Measurements from ENCODE around the gene PLOD2. TPM values are rescaled to one million over a fixed set of nuclear protein-coding genes. Genes with fewer than 3 reads are reported as not detected.

Gene PLOD2
- total RNA-seq, 1 donor from 2014 or later = 45.6 TPM

DNA sequence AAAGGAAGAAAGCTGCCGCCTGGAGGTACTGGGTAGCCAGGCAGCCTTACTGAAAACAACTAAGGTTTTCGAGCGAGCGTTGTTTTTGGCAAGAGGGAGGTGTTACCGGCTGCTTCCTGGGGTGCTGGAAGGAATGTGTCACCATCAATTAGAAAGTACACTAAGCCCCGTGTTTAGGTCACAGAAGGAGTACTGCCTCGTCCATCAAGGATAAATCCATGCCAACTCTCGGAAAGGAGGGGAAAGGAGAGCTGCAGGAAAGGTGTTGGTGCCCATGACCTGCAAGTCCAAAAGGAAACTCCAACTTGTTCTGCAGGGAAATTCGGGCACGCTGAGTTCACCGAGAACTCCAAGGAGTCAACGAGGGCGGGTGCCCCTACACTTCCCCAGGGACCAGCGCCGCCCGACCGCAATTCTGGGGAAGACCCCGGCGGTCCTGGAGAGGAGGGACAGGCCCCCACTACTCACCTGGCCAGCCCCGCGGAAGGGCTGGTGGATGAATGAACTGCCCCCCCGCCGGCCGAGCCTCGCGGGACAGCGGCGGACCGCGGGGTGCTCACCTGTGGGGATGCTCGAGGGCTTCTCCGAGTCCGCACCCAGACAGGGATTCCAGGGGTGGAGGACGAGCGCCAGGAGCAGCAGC is 542 bp downstream of the PLOD2 start:
- peak; percentile 47 for DNase-seq
- Mint-ChIP-seq H3K36me3 (ENCODE audit: unreplicated experiment) (no peaks in the 10 kb centered on the region), H3K4me3 (ENCODE audit: unreplicated experiment) (peak overlapping the region; percentile 92), H3K27ac (ENCODE audit: unreplicated experiment) (peak overlapping the region; percentile 87), H3K4me1 (ENCODE audit: low read depth, unreplicated experiment) (peaks cover 25% of the 10 kb centered on the region), H3K27me3 (ENCODE audit: unreplicated experiment) (no peaks in the 10 kb centered on the region), H3K9me3 (ENCODE audit: unreplicated experiment) (peaks cover 9% of the 10 kb centered on the region)
- TF ChIP-seq, protein P1, sequence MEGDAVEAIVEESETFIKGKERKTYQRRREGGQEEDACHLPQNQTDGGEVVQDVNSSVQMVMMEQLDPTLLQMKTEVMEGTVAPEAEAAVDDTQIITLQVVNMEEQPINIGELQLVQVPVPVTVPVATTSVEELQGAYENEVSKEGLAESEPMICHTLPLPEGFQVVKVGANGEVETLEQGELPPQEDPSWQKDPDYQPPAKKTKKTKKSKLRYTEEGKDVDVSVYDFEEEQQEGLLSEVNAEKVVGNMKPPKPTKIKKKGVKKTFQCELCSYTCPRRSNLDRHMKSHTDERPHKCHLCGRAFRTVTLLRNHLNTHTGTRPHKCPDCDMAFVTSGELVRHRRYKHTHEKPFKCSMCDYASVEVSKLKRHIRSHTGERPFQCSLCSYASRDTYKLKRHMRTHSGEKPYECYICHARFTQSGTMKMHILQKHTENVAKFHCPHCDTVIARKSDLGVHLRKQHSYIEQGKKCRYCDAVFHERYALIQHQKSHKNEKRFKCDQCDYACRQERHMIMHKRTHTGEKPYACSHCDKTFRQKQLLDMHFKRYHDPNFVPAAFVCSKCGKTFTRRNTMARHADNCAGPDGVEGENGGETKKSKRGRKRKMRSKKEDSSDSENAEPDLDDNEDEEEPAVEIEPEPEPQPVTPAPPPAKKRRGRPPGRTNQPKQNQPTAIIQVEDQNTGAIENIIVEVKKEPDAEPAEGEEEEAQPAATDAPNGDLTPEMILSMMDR (IDR thresholded peaks at IDR 0.05; ENCODE audit: partially characterized antibody, unreplicated experiment) = peak; percentile 38

DNA sequence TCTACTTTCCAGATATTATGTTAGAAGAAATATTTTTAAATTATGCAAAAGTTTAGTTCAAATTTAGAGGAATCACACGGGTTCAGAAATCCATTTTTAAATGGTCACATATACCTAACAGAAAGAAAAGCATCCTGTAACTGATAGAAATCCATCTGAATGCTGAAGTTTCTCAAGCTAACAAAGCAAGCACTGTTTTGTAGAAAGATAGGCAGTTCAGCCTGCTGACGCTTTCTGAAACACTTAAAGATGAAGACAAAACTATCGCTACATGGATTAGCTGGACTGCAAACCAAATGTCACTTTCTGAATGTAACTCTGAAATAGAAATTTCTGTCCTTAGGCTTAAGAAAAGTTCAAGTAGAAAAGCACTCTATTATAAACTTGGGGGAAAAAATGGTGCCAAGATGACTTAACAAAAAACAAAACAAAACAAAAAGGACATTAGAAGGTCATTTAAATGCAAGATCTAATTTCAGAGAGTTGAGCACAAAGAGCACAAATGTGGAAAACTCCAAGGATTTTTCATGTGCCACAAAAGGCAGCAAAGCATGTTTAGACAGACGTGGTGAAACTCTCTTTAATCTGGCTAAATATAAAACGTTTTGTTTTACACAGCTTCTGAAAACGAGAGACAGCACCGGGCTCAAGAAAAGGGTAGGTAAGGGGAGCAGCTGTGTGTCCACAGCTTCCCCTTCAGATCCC is 1.2 kb downstream of the PLOD2 start:
- TF ChIP-seq, protein P1 (IDR thresholded peaks at IDR 0.05; ENCODE audit: partially characterized antibody, unreplicated experiment) = no peak
- Mint-ChIP-seq H3K36me3 (ENCODE audit: unreplicated experiment) (no peaks in the 10 kb centered on the region), H3K4me3 (ENCODE audit: unreplicated experiment) (peak overlapping the region; percentile 92), H3K27me3 (ENCODE audit: unreplicated experiment) (no peaks in the 10 kb centered on the region), H3K9me3 (ENCODE audit: unreplicated experiment) (peaks cover 9% of the 10 kb centered on the region), H3K4me1 (ENCODE audit: low read depth, unreplicated experiment) (peaks cover 24% of the 10 kb centered on the region), H3K27ac (ENCODE audit: unreplicated experiment) (peak overlapping the region; percentile 87)
- no peak for DNase-seq

- H3K4me3 Mint-ChIP-seq (ENCODE audit: unreplicated experiment) = peak overlapping the region; percentile 92
- DNase-seq = no peak
- no peaks in the 10 kb centered on the region for H3K27me3 Mint-ChIP-seq (ENCODE audit: unreplicated experiment)
- H3K36me3 Mint-ChIP-seq (ENCODE audit: unreplicated experiment) = no peaks in the 10 kb centered on the region
- peaks cover 9% of the 10 kb centered on the region for H3K9me3 Mint-ChIP-seq (ENCODE audit: unreplicated experiment)
- TF ChIP-seq, protein P1 (IDR thresholded peaks at IDR 0.05; ENCODE audit: partially characterized antibody, unreplicated experiment) = no peak
- peaks cover 31% of the 10 kb centered on the region for H3K4me1 Mint-ChIP-seq (ENCODE audit: low read depth, unreplicated experiment)
- H3K27ac Mint-ChIP-seq (ENCODE audit: unreplicated experiment) = peak overlapping the region; percentile 46
Observed at GRCh38 chr3:146159037-146159436, 1.9 kb downstream of the PLOD2 start.

GRCh38 chr3:146157325-146158060 is 3.5 kb downstream of the PLOD2 start:
- peak overlapping the region; percentile 68 for H3K4me3 Mint-ChIP-seq (ENCODE audit: unreplicated experiment)
- H3K27ac Mint-ChIP-seq (ENCODE audit: unreplicated experiment) = peak overlapping the region; percentile 0
- DNase-seq = no peak
- peaks cover 45% of the 10 kb centered on the region for H3K4me1 Mint-ChIP-seq (ENCODE audit: low read depth, unreplicated experiment)
- peaks cover 10% of the 10 kb centered on the region for H3K9me3 Mint-ChIP-seq (ENCODE audit: unreplicated experiment)
- no peaks in the 10 kb centered on the region for H3K36me3 Mint-ChIP-seq (ENCODE audit: unreplicated experiment)
- no peaks in the 10 kb centered on the region for H3K27me3 Mint-ChIP-seq (ENCODE audit: unreplicated experiment)
- TF ChIP-seq, protein P1 (IDR thresholded peaks at IDR 0.05; ENCODE audit: partially characterized antibody, unreplicated experiment) = no peak
